Measurements from ENCODE around the gene FGF22.

DNA sequence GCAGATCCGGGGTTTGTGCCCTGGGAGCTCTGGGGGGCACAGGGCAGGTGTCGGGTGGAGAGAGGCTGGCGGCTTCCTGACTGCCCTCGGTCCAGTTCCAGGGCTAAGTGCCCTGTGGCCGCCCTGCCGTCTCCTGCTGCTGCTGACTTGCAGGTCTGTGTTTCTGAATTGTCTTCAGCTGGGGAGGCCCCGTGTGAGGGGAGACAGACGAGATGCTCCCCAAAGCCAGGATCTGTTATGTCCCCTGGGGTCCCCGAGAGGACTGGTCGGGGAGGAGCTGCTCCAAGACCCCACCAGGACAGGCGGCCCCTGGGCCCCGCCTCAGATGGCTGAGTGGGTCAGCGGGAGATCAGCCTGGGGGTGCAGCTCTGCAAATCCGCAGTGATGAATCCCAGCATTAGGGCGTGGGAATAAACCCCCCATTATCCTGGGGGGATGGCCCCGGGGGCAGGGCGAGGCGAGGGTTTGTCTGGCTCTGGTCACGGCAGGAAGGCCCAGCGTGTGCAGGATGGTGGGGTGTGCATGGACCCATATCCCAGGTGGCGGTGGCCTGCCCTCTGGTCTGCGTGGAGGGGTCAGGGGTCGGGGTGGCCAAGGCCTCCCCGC, 45.3 kb upstream of the FGF22 start:
- TF ChIP-seq CTCF (conservative IDR thresholded peaks at IDR 0.05; ENCODE audit: low read depth, low read length) (no peak), EZH2 (IDR thresholded peaks at IDR 0.05; ENCODE audit: low read length, unreplicated experiment) (no peak)
